RCC 7860 (cell line): ENCODE data around the gene TCL1B.

Experiments used
- DNase-seq: peaks from one replicate; pipeline ENCODE4 v3.0.0-alpha.2; 2015; ENCODE audit warnings: low spot score
- FAIRE-seq: peaks from 2 replicates; lab custom pipeline; 2012; peaks lifted over from hg19 to GRCh38; lab: Jason Lieb, UNC

Gene TCL1B

GRCh38 chr14:95666450-95666849 lies 19.8 kb upstream of the TCL1B start:
- FAIRE-seq: no peak
- no peak for DNase-seq

GRCh38 chr14:95667249-95667693 lies 19.0 kb upstream of the TCL1B start:
- FAIRE-seq (no peak), DNase-seq (no peak)

- FAIRE-seq: no peak
- no peak for DNase-seq
Measured at GRCh38 chr14:95668235-95668772, 17.9 kb upstream of the TCL1B start.

GRCh38 chr14:95674613-95675012 lies 11.6 kb upstream of the TCL1B start:
- DNase-seq: no peak
- FAIRE-seq: no peak

GRCh38 chr14:95675486-95675885 lies 10.7 kb upstream of the TCL1B start:
- FAIRE-seq: no peak
- DNase-seq: no peak

- DNase-seq (no peak), FAIRE-seq (no peak)
Measured at GRCh38 chr14:95677179-95677835, 8.9 kb upstream of the TCL1B start.

- DNase-seq: no peak
- FAIRE-seq: no peak
Measured at GRCh38 chr14:95679148-95679815, 6.9 kb upstream of the TCL1B start.

- FAIRE-seq: no peak
- no peak for DNase-seq
Measured at GRCh38 chr14:95679998-95680735, 6.1 kb upstream of the TCL1B start.

- DNase-seq: no peak
- no peak for FAIRE-seq
Measured at GRCh38 chr14:95681153-95681552, 5.1 kb upstream of the TCL1B start.

GRCh38 chr14:95683793-95684192 lies 2.4 kb upstream of the TCL1B start:
- no peak for FAIRE-seq

GRCh38 chr14:95686935-95687334 lies 709 bp downstream of the TCL1B start:
- DNase-seq (no peak), FAIRE-seq (no peak)

More at GRCh38 chr14:95683793-95684192, 2.4 kb upstream of the TCL1B start:
- DNase-seq: no peak

GRCh38 chr14:95689441-95689840 lies 3.2 kb downstream of the TCL1B start:
- FAIRE-seq: no peak
- no peak for DNase-seq

- DNase-seq (no peak), FAIRE-seq (no peak)
Measured at GRCh38 chr14:95690815-95691214, 4.6 kb downstream of the TCL1B start.

- no peak for FAIRE-seq
Measured at GRCh38 chr14:95691591-95691990, 5.4 kb downstream of the TCL1B start.

GRCh38 chr14:95692109-95692508 lies 5.9 kb downstream of the TCL1B start:
- FAIRE-seq (no peak), DNase-seq (no peak)

More at GRCh38 chr14:95691591-95691990, 5.4 kb downstream of the TCL1B start:
- DNase-seq: no peak

GRCh38 chr14:95695051-95695450 lies 8.8 kb downstream of the TCL1B start:
- DNase-seq (no peak), FAIRE-seq (no peak)

GRCh38 chr14:95695913-95696312 lies 9.7 kb downstream of the TCL1B start:
- DNase-seq: no peak
- FAIRE-seq: no peak

- DNase-seq (no peak), FAIRE-seq (no peak)
Measured at GRCh38 chr14:95696741-95697140, 10.5 kb downstream of the TCL1B start.

- FAIRE-seq: no peak
- no peak for DNase-seq
Measured at GRCh38 chr14:95697764-95698163, 11.5 kb downstream of the TCL1B start.

- DNase-seq (no peak), FAIRE-seq (no peak)
Measured at GRCh38 chr14:95698287-95698686, 12.1 kb downstream of the TCL1B start.

- FAIRE-seq (no peak), DNase-seq (no peak)
Measured at GRCh38 chr14:95699412-95699811, 13.2 kb downstream of the TCL1B start.
